ENCODE results near the gene KIRREL3. TPM values are rescaled to one million over a fixed set of nuclear protein-coding genes. Genes with fewer than 3 reads are reported as not detected.

Gene KIRREL3
- total RNA-seq, 1 experiment from 2014 or later, result 2.2 TPM

- TF ChIP-seq CTCF (conservative IDR thresholded peaks at IDR 0.05), result no peak
- no peak for TF ChIP-seq EZH2 (IDR thresholded peaks at IDR 0.05; ENCODE audit: low read depth)
- ChIA-PET CTCF (no interaction called here), POLR2A (ENCODE audit: unreplicated experiment) (no interaction called here)
- H3K4me2 ChIP-seq, result no peak overlapping the region
- no peak overlapping the region for H3K4me3 ChIP-seq
- DNase-seq, result no peak
- no TSS peak for BruUV-seq (replicated peaks)
- no peaks in the 10 kb centered on the region for H3K79me2 ChIP-seq (ENCODE audit: low read depth)
- H3K4me1 ChIP-seq (replicated peaks; ENCODE audit: insufficient read depth), result no peaks in the 10 kb centered on the region
- H3K36me3 ChIP-seq (ENCODE audit: low read depth), result no peaks in the 10 kb centered on the region
- no peaks in the 10 kb centered on the region for H3F3A ChIP-seq (ENCODE audit: insufficient read depth, low read depth)
- H3K27ac ChIP-seq, result no peak overlapping the region
- H3K9me3 ChIP-seq (ENCODE audit: insufficient read depth, low read depth), result no peaks in the 10 kb centered on the region
- intact Hi-C loops (cut with micrococcal nuclease; ENCODE audit: unreplicated experiment), result no loop called here
- H3K9me2 ChIP-seq (ENCODE audit: insufficient read depth), result no peaks in the 10 kb centered on the region
- H2AFZ ChIP-seq, result no peak overlapping the region
- peaks cover 54% of the 10 kb centered on the region for H3K27me3 ChIP-seq (ENCODE audit: insufficient read depth, low read depth)
- no peaks in the 10 kb centered on the region for H4K20me1 ChIP-seq (ENCODE audit: insufficient read depth)
Measured at GRCh38 chr11:126751242-126751641, 249.3 kb downstream of the KIRREL3 start.

GRCh38 chr11:126748793-126749192 lies 251.8 kb downstream of the KIRREL3 start:
- Histone ChIP-seq H3K4me2 (no peak overlapping the region), H3F3A (ENCODE audit: insufficient read depth, low read depth) (no peaks in the 10 kb centered on the region), H4K20me1 (ENCODE audit: insufficient read depth) (no peaks in the 10 kb centered on the region), H3K4me3 (no peak overlapping the region), H3K4me1 (replicated peaks; ENCODE audit: insufficient read depth) (no peaks in the 10 kb centered on the region), H3K9me2 (ENCODE audit: insufficient read depth) (no peaks in the 10 kb centered on the region), H2AFZ (no peak overlapping the region), H3K27ac (no peak overlapping the region), H3K27me3 (ENCODE audit: insufficient read depth, low read depth) (peaks cover 68% of the 10 kb centered on the region), H3K79me2 (ENCODE audit: low read depth) (no peaks in the 10 kb centered on the region), H3K36me3 (ENCODE audit: low read depth) (no peaks in the 10 kb centered on the region), H3K9me3 (ENCODE audit: insufficient read depth, low read depth) (no peaks in the 10 kb centered on the region)
- POLR2A ChIA-PET (ENCODE audit: unreplicated experiment), result no interaction called here
- intact Hi-C loops (cut with micrococcal nuclease; ENCODE audit: unreplicated experiment), result no loop called here
- BruUV-seq (replicated peaks), result no TSS peak
- no peak for TF ChIP-seq CTCF (conservative IDR thresholded peaks at IDR 0.05)
- TF ChIP-seq EZH2 (IDR thresholded peaks at IDR 0.05; ENCODE audit: low read depth), result no peak
- CTCF ChIA-PET, result no interaction called here
- DNase-seq, result no peak

- Histone ChIP-seq H3K4me1 (replicated peaks; ENCODE audit: insufficient read depth) (no peaks in the 10 kb centered on the region), H3K9me3 (ENCODE audit: insufficient read depth, low read depth) (no peaks in the 10 kb centered on the region), H2AFZ (no peak overlapping the region), H3K36me3 (ENCODE audit: low read depth) (no peaks in the 10 kb centered on the region), H3K27ac (no peak overlapping the region), H3F3A (ENCODE audit: insufficient read depth, low read depth) (no peaks in the 10 kb centered on the region), H3K4me2 (no peak overlapping the region), H3K79me2 (ENCODE audit: low read depth) (no peaks in the 10 kb centered on the region), H3K27me3 (ENCODE audit: insufficient read depth, low read depth) (peaks cover 68% of the 10 kb centered on the region), H3K4me3 (no peak overlapping the region), H3K9me2 (ENCODE audit: insufficient read depth) (no peaks in the 10 kb centered on the region), H4K20me1 (ENCODE audit: insufficient read depth) (no peaks in the 10 kb centered on the region)
- no peak for TF ChIP-seq CTCF (conservative IDR thresholded peaks at IDR 0.05)
- no peak for TF ChIP-seq EZH2 (IDR thresholded peaks at IDR 0.05; ENCODE audit: low read depth)
- CTCF ChIA-PET, result no interaction called here
- no peak for DNase-seq
- BruUV-seq (replicated peaks), result no TSS peak
- intact Hi-C loops (cut with micrococcal nuclease; ENCODE audit: unreplicated experiment), result no loop called here
- POLR2A ChIA-PET (ENCODE audit: unreplicated experiment), result no interaction called here
Measured at GRCh38 chr11:126748100-126748791, 252.3 kb downstream of the KIRREL3 start.
